WTC11 (cell line): ENCODE results near the gene ST6GALNAC2. TPM values are rescaled to one million over a fixed set of nuclear protein-coding genes. Genes with fewer than 3 reads are reported as not detected.

Experiments
- ATAC-seq: fragments of 200-7000 bp; cut with Tn5 transposase; 2 replicates; pipeline ENCODE4 v1.10.0; 2021; ENCODE audit warnings: mild to moderate bottlenecking, moderate library complexity
- CTCF ChIA-PET: fragments of 300-600 bp; sonication (Branson Sonifier 250); formaldehyde crosslinking; loops from one replicate; lab custom pipeline; 2021; ENCODE audit warnings: antibody characterized with exemption; lab: Charles Lee
- POLR2A ChIA-PET: fragments of 350-600 bp; sonication (Branson Sonifier 250); formaldehyde crosslinking; loops from one replicate; lab custom pipeline; 2021; ENCODE audit warnings: antibody characterized with exemption; lab: Charles Lee
- DNase-seq: peaks from one replicate; pipeline ENCODE4 v3.0.0; 2021; ENCODE audit warnings: low spot score
- H3K27ac Mint-ChIP-seq: 2 replicates; pipeline ENCODE4 v1.8.0; 2021; ENCODE audit warnings: mixed read lengths
- H3K27me3 Mint-ChIP-seq: 2 replicates; pipeline ENCODE4 v1.8.0; 2021; ENCODE audit warnings: low read depth, mild to moderate bottlenecking, moderate library complexity, mixed read lengths
- H3K36me3 Mint-ChIP-seq: 2 replicates; pipeline ENCODE4 v1.8.0; 2021; ENCODE audit warnings: mixed read lengths
- H3K4me1 Mint-ChIP-seq: 2 replicates; pipeline ENCODE4 v1.8.0; 2022; ENCODE audit warnings: mixed read lengths
- H3K4me3 Mint-ChIP-seq: 2 replicates; pipeline ENCODE4 v1.8.0; 2021; ENCODE audit warnings: mild to moderate bottlenecking, moderate library complexity, mixed read lengths
- H3K9me3 Mint-ChIP-seq: 2 replicates; pipeline ENCODE4 v1.8.0; 2021; ENCODE audit warnings: mixed read lengths
- ATF1 ChIP-seq: sonication (generic); formaldehyde crosslinking; IDR thresholded peaks from 2 replicates; pipeline ENCODE4 v1.8.1; 2023; ENCODE audit warnings: mild to moderate bottlenecking, moderate library complexity, missing genetic modification reagents
- CREM ChIP-seq: sonication (generic); formaldehyde crosslinking; IDR thresholded peaks from 2 replicates; pipeline ENCODE4 v1.8.1; 2022; ENCODE audit warnings: mild to moderate bottlenecking, missing genetic modification reagents, moderate library complexity
- E2F4 ChIP-seq: sonication (generic); formaldehyde crosslinking; IDR thresholded peaks from 2 replicates; pipeline ENCODE4 v1.8.1; 2022; ENCODE audit warnings: low read depth, mild to moderate bottlenecking, moderate library complexity, missing genetic modification reagents, borderline replicate concordance
- ESRRA ChIP-seq: sonication (generic); formaldehyde crosslinking; IDR thresholded peaks from 2 replicates; pipeline ENCODE4 v1.8.1; 2022; ENCODE audit warnings: mild to moderate bottlenecking, missing genetic modification reagents, borderline replicate concordance
- GABPB1 ChIP-seq: sonication (generic); formaldehyde crosslinking; IDR thresholded peaks from 2 replicates; pipeline ENCODE4 v1.8.1; 2023; ENCODE audit warnings: mild to moderate bottlenecking, missing genetic modification reagents
- IRF2 ChIP-seq: sonication (generic); formaldehyde crosslinking; IDR thresholded peaks from 2 replicates; pipeline ENCODE4 v1.8.0; 2022; ENCODE audit warnings: low read depth, missing genetic modification reagents, borderline replicate concordance
- MYBL2 ChIP-seq: sonication (generic); formaldehyde crosslinking; IDR thresholded peaks from 2 replicates; pipeline ENCODE4 v1.8.1; 2023; ENCODE audit warnings: mild to moderate bottlenecking, moderate library complexity, missing genetic modification reagents
- NFE2L1 ChIP-seq: sonication (generic); formaldehyde crosslinking; IDR thresholded peaks from 2 replicates; pipeline ENCODE4 v1.8.1; 2023; ENCODE audit warnings: missing genetic modification reagents
- NFYB ChIP-seq: sonication (generic); formaldehyde crosslinking; conservative IDR thresholded peaks from 2 replicates; pipeline ENCODE4 v1.8.0; 2022; ENCODE audit warnings: low read depth, missing genetic modification reagents
- NR1H2 ChIP-seq: sonication (generic); formaldehyde crosslinking; IDR thresholded peaks from 2 replicates; pipeline ENCODE4 v1.9.0; 2021; ENCODE audit warnings: mild to moderate bottlenecking, moderate library complexity, missing genetic modification reagents
- PRDM15 ChIP-seq: sonication (generic); formaldehyde crosslinking; IDR thresholded peaks from 2 replicates; pipeline ENCODE4 v1.8.0; 2022; ENCODE audit warnings: missing genetic modification reagents
- PRRX2 ChIP-seq: fragments of 250-450 bp; sonication (Bioruptor Pico); IDR thresholded peaks from 2 replicates; pipeline ENCODE4 v1.8.0; 2021; ENCODE audit warnings: mild to moderate bottlenecking
- RORB ChIP-seq: fragments of 250-450 bp; sonication (Bioruptor Pico); IDR thresholded peaks from 2 replicates; pipeline ENCODE4 v1.9.0; 2021; ENCODE audit warnings: mild to moderate bottlenecking
- USF2 ChIP-seq: sonication (generic); formaldehyde crosslinking; IDR thresholded peaks from 2 replicates; pipeline ENCODE4 v1.8.1; 2023; ENCODE audit warnings: mild to moderate bottlenecking, missing genetic modification reagents, moderate library complexity
- ZNF121 ChIP-seq: sonication (generic); formaldehyde crosslinking; IDR thresholded peaks from 2 replicates; pipeline ENCODE4 v1.8.0; 2023; ENCODE audit warnings: missing genetic modification reagents
- ZNF263 ChIP-seq: sonication (generic); formaldehyde crosslinking; IDR thresholded peaks from 2 replicates; pipeline ENCODE4 v1.8.1; 2022; ENCODE audit warnings: low read depth, mild to moderate bottlenecking, moderate library complexity, missing genetic modification reagents
- ZNF416 ChIP-seq: fragments of 250-450 bp; sonication (Bioruptor Pico); IDR thresholded peaks from 2 replicates; pipeline ENCODE4 v1.9.0; 2021; ENCODE audit warnings: mild to moderate bottlenecking, inconsistent platforms
- ZNF423 ChIP-seq: fragments of 250-450 bp; sonication (Bioruptor Pico); IDR thresholded peaks from 2 replicates; pipeline ENCODE4 v2.1.2; 2022; ENCODE audit warnings: mild to moderate bottlenecking, moderate library complexity
- ZNF425 ChIP-seq: fragments of 250-450 bp; sonication (Bioruptor Pico); conservative IDR thresholded peaks from 2 replicates; pipeline ENCODE4 v1.9.0; 2021; ENCODE audit warnings: mild to moderate bottlenecking
- ZNF671 ChIP-seq: fragments of 250-450 bp; sonication (Bioruptor Pico); IDR thresholded peaks from 2 replicates; pipeline ENCODE4 v1.8.0; 2021; ENCODE audit warnings: mild to moderate bottlenecking
- total RNA-seq: library from RNA; stranded (reverse); gene quantifications from 3 replicates; pipeline ENCODE4 v1.2.3, GENCODE V29; 2021

Gene ST6GALNAC2
- total RNA-seq, 1 experiment from 2014 or later: not detected

DNA sequence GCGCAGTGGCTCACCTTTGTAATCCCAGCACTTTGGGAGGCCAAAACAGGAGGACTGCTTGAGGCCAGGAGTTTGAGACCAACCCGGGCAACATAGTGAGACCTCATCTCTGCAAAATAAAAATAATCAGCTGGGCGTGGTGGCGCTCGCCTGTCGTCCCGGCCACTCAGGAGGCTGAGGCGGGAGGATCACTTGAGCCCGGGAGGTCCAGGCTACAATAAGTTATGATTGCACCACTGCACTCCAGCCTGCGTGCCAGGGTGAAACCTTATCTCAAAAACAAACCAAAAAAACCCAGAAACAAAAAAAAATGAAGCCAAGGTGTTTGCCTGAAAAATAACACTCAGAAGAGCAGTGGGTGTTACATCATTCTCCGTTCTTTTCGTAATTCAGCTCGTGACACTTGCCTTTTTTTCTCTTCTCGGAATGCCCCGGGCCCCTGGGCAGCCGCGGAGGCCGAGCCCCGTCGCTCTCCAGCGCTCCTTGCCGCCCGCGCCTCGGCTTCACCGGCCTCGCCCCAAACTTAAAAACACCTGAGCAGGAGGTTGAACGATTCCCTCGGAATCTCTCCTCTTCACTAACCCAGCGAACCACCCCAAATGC lies 28.8 kb downstream of the ST6GALNAC2 start:
- no peak for TF ChIP-seq NFE2L1
- TF ChIP-seq GABPB1 (CRISPR knock-in tag): peak; percentile 82
- TF ChIP-seq, all 79 proteins: peak for 1
- DNase-seq (no peak), ATAC-seq (peak; percentile 9; the same call in 1 of the 2 replicates)
- ChIA-PET CTCF (interaction anchor here (0.6 to 3.3 kb wide), 26 partner anchors 8 to 543 kb away, joined by 3 to 27 read pairs (median 4); partner anchors contain the start of genes CYGB, PRCD and ST6GALNAC2), POLR2A (interaction anchor here (0.6 to 1.3 kb wide), 8 partner anchors 9 to 147 kb away, joined by 3 to 4 read pairs (median 3); partner anchors contain the start of gene CYGB)
- Mint-ChIP-seq H3K27me3 (no peaks in the 10 kb centered on the region), H3K4me1 (peaks cover 42% of the 10 kb centered on the region), H3K27ac (peak overlapping the region; percentile 94), H3K36me3 (peaks cover 42% of the 10 kb centered on the region), H3K4me3 (peak overlapping the region; percentile 97), H3K9me3 (no peaks in the 10 kb centered on the region)

DNA sequence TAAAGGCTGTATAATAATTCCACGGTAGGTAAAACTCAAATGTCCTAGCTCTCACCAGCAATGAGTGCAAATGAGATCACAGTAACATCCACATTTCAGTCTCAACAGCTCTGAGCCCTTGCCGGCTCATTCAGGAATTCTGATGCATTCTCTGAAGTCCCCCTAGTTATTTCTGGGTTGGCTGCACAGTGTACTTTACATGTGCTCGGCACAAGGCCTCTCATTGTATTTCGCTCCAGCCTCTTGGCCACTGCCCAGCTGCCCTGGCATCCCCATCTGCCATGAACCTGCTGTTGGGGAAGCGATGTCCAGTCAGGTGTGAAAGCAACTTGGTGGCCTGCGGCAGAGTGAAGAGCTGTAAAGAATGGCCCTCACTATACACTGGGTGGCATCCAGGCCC lies 31.5 kb downstream of the ST6GALNAC2 start:
- no peak for TF ChIP-seq NR1H2 (CRISPR knock-in tag)
- no peak for TF ChIP-seq ZNF423
- TF ChIP-seq IRF2 (CRISPR knock-in tag): no peak
- no peak for TF ChIP-seq ZNF425
- no peak for TF ChIP-seq PRDM15 (CRISPR knock-in tag)
- no peak for TF ChIP-seq NFYB (CRISPR knock-in tag)
- TF ChIP-seq RORB (CRISPR knock-in tag): no peak
- Mint-ChIP-seq H3K36me3 (peaks cover 16% of the 10 kb centered on the region), H3K9me3 (no peaks in the 10 kb centered on the region), H3K4me1 (peaks cover 30% of the 10 kb centered on the region), H3K27ac (no peak overlapping the region), H3K27me3 (no peaks in the 10 kb centered on the region), H3K4me3 (no peak overlapping the region)
- ChIA-PET CTCF (interaction anchor here (0.9 to 1.3 kb wide), 2 partner anchors 23 to 156 kb away, joined by 3 to 4 read pairs; no protein-coding TSS in a partner anchor), POLR2A (no interaction called here)
- no peak for ATAC-seq
- DNase-seq: no peak

- H3K4me1 Mint-ChIP-seq: peaks cover 23% of the 10 kb centered on the region
- H3K4me3 Mint-ChIP-seq: no peak overlapping the region
- TF ChIP-seq ZNF671 (CRISPR knock-in tag) (no peak), MYBL2 (CRISPR knock-in tag) (no peak)
- ATAC-seq: no peak
- H3K36me3 Mint-ChIP-seq: peaks cover 8% of the 10 kb centered on the region
- DNase-seq: no peak
- ChIA-PET CTCF (interaction anchor here (1.0 to 3.5 kb wide), 5 partner anchors 10 to 155 kb away, joined by 3 to 34 read pairs (median 4); no protein-coding TSS in a partner anchor), POLR2A (no interaction called here)
- no peaks in the 10 kb centered on the region for H3K9me3 Mint-ChIP-seq
- H3K27me3 Mint-ChIP-seq: no peaks in the 10 kb centered on the region
- H3K27ac Mint-ChIP-seq: no peak overlapping the region
Measured at GRCh38 chr17:76553178-76553908, 32.3 kb downstream of the ST6GALNAC2 start.

DNA sequence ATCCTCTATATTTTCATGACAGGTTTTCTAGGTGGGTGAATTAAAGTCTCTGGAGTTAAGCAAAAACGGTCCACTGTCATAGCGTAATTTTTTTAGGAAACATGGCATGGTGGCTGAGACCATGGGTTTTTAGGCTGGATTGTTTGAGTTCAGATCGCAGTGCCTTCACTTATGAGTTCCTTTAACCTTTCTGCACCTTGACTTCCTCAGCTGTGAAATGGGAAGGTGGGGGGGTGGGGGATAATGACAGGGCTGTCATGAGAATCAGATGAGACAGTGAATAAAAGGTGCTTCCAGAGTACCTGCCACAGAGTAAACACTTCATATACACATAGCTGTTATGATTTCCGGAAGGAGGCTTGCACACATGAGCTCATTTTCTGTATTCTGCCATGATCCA lies 34.0 kb downstream of the ST6GALNAC2 start:
- DNase-seq: no peak
- POLR2A ChIA-PET: interaction anchor here (1.6 kb wide), 1 partner anchor 16 kb away, joined by 3 read pairs; no protein-coding TSS in a partner anchor
- Mint-ChIP-seq H3K4me1 (peaks cover 19% of the 10 kb centered on the region), H3K36me3 (no peaks in the 10 kb centered on the region), H3K4me3 (no peak overlapping the region), H3K27me3 (no peaks in the 10 kb centered on the region), H3K27ac (no peak overlapping the region), H3K9me3 (no peaks in the 10 kb centered on the region)
- no peak for ATAC-seq
- CTCF ChIA-PET: interaction anchor here (1.4 to 3.5 kb wide), 7 partner anchors 12 to 154 kb away, joined by 4 to 34 read pairs (median 8); partner anchors contain the start of gene PRCD
- no peak for TF ChIP-seq MYBL2 (CRISPR knock-in tag)
- no peak for TF ChIP-seq ZNF416
- TF ChIP-seq USF2: no peak
- TF ChIP-seq ZNF121 (CRISPR knock-in tag): no peak
- TF ChIP-seq CREM: no peak
- TF ChIP-seq ZNF423: no peak
- no peak for TF ChIP-seq ATF1 (CRISPR knock-in tag)
- TF ChIP-seq PRRX2 (CRISPR knock-in tag): no peak
- no peak for TF ChIP-seq E2F4 (CRISPR knock-in tag)
- no peak for TF ChIP-seq ESRRA (CRISPR knock-in tag)
- TF ChIP-seq ZNF263: no peak
